Naive thymus-derived CD4-positive, alpha-beta T cell (primary cell): ENCODE data around the gene COL27A1. TPM values are rescaled to one million over a fixed set of nuclear protein-coding genes. Genes with fewer than 3 reads are reported as not detected.

Experiments used
- ATAC-seq: fragments of 150-1000 bp; cut with Tn5 transposase; 2 replicates; pipeline ENCODE4 v1.10.0; 2021; ENCODE audit warnings: mild to moderate bottlenecking, moderate library complexity
- CTCF ChIA-PET: fragments of 350-600 bp; sonication (Branson Sonifier 250); formaldehyde crosslinking; loops from one replicate; lab custom pipeline; 2021; ENCODE audit warnings: antibody characterized with exemption; lab: Charles Lee
- POLR2A ChIA-PET: fragments of 350-600 bp; sonication (Branson Sonifier 250); formaldehyde crosslinking; loops from one replicate; lab custom pipeline; 2021; ENCODE audit warnings: antibody characterized with exemption, inconsistent platforms; lab: Charles Lee
- DNase-seq, 9 donors: peaks; one replicate each; pipeline versions ENCODE4 v3.0.0 to v3.0.0-alpha.2; 2020 to 2022; ENCODE audit warnings: mixed read lengths in 1 of 9
- H3K27ac ChIP-seq: one replicate; pipeline ENCODE4 v1.7.0; 2013; ENCODE audit warnings: mild to moderate bottlenecking, low read depth, low read length, moderate library complexity
- H3K27me3 ChIP-seq, 2 donors: one replicate each; pipeline ENCODE4 v1.7.0; 2013; ENCODE audit warnings: low read length in 2 of 2, mild to moderate bottlenecking in 2 of 2, moderate library complexity in 2 of 2; ENCODE audit not compliant: control insufficient read depth in 2 of 2, insufficient read depth in 2 of 2
- H3K36me3 ChIP-seq, 3 experiments: 1 replicate in 2 of 3; 2 replicates in 1 of 3; pipeline ENCODE4 v1.7.0; 2013; ENCODE audit warnings: low read length in 3 of 3, mild to moderate bottlenecking in 3 of 3, moderate library complexity in 1 of 3; ENCODE audit not compliant: insufficient read depth in 3 of 3, control insufficient read depth in 2 of 3
- H3K4me1 ChIP-seq, 2 donors: one replicate each; pipeline ENCODE4 v1.7.0; 2013; ENCODE audit warnings: low read length in 2 of 2, mild to moderate bottlenecking in 2 of 2, moderate library complexity in 1 of 2; ENCODE audit not compliant: control insufficient read depth in 2 of 2, insufficient read depth in 2 of 2
- H3K4me3 ChIP-seq: 2 replicates; pipeline ENCODE4 v1.7.0; 2013; ENCODE audit warnings: mild to moderate bottlenecking, low read length
- H3K9me3 ChIP-seq, 3 experiments: 1 replicate in 2 of 3; 2 replicates in 1 of 3; pipeline ENCODE4 v1.7.0; 2013; ENCODE audit warnings: low read length in 3 of 3; ENCODE audit not compliant: control insufficient read depth in 2 of 3
- H3K27ac Mint-ChIP-seq, 9 donors: one replicate each; pipeline ENCODE4 v1.8.0; 2020 to 2022; ENCODE audit warnings: mixed read lengths in 9 of 9, mild to moderate bottlenecking in 8 of 9, moderate library complexity in 5 of 9, inconsistent platforms in 2 of 9
- H3K27me3 Mint-ChIP-seq, 5 donors: one replicate each; pipeline ENCODE4 v1.8.0; 2021 to 2022; ENCODE audit warnings: mixed read lengths in 5 of 5, mild to moderate bottlenecking in 1 of 5
- H3K36me3 Mint-ChIP-seq, 5 donors: one replicate each; pipeline ENCODE4 v1.8.0; 2020 to 2022; ENCODE audit warnings: mixed read lengths in 5 of 5, mild to moderate bottlenecking in 3 of 5, inconsistent platforms in 1 of 5
- H3K4me1 Mint-ChIP-seq, 7 donors: one replicate each; pipeline ENCODE4 v1.8.0; 2020 to 2022; ENCODE audit warnings: mixed read lengths in 7 of 7, mild to moderate bottlenecking in 3 of 7, inconsistent platforms in 1 of 7
- H3K4me3 Mint-ChIP-seq, 10 donors: one replicate each; pipeline ENCODE4 v1.8.0; 2020 to 2022; ENCODE audit warnings: mild to moderate bottlenecking in 10 of 10, mixed read lengths in 10 of 10, moderate library complexity in 6 of 10, inconsistent platforms in 2 of 10
- H3K9me3 Mint-ChIP-seq, 11 donors: one replicate each; pipeline ENCODE4 v1.8.0; 2020 to 2022; ENCODE audit warnings: mixed read lengths in 11 of 11, mild to moderate bottlenecking in 4 of 11, inconsistent platforms in 1 of 11, moderate library complexity in 1 of 11
- intact Hi-C, 2 donors: fragments of 100-400 bp; cut with micrococcal nuclease; formaldehyde crosslinking; loops; one replicate each; pipeline ENCODE4 v1.15.1; 2023
- polyA plus RNA-seq, 2 donors: library from polyadenylated mRNA; unstranded; fragments of 300-500 nt; fragmentation: Illumina TruSeq; gene quantifications; one replicate each; pipeline ENCODE4 v1.2.3, GENCODE V29; 2021
- total RNA-seq, 6 experiments: library from RNA in 5 of 6; stranded (reverse) in 5 of 6; gene quantifications; 1 replicate in 5 of 6; 2 replicates in 1 of 6; pipeline ENCODE4 v1.2.3 and lab custom pipeline; 2021 to 2026

COL27A1 gene
- total and polyA plus RNA-seq, 7 experiments from 2014 or later = 1.2 to 2.4 (median 1.9) TPM; not detected in 2

DNA sequence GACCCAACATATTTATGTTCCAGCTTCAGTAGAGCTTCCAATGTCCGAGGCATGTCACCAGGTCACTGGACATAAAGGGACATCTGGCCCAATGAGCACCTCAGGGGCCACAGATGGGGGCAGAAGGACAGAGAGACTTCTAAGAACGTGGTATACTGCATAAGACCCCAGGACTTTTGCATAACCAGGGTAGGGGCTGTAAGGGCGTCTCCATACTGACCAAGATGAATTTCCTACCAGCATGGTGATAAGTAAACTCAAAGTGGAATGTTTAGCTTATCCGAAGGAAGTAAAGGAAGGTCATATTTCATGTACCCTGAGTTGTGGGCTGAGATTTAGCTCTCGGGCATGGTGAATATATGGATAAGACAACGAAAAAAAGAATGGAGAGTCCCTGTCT lies 17.5 kb upstream of the COL27A1 start:
- CTCF ChIA-PET = no interaction called here
- Mint-ChIP-seq H3K27me3 (peaks cover 0 to 13% (median 13%) of the 10 kb centered on the region in 5 donors), H3K4me3 (no peak overlapping the region), H3K27ac (peak overlapping the region in 1 of 9 donors; percentile 17), H3K36me3 (no peaks in the 10 kb centered on the region), H3K9me3 (peaks cover 0 to 2% (median 0%) of the 10 kb centered on the region in 11 donors), H3K4me1 (no peaks in the 10 kb centered on the region)
- H3K27me3 ChIP-seq = no peaks in the 10 kb centered on the region
- no peak for DNase-seq
- no peak overlapping the region for H3K27ac ChIP-seq
- intact Hi-C loops = no loop called here
- no peaks in the 10 kb centered on the region for H3K36me3 ChIP-seq
- no peak for ATAC-seq
- no peaks in the 10 kb centered on the region for H3K4me1 ChIP-seq
- H3K9me3 ChIP-seq = no peaks in the 10 kb centered on the region
- H3K4me3 ChIP-seq = no peak overlapping the region
- POLR2A ChIA-PET = no interaction called here

DNA sequence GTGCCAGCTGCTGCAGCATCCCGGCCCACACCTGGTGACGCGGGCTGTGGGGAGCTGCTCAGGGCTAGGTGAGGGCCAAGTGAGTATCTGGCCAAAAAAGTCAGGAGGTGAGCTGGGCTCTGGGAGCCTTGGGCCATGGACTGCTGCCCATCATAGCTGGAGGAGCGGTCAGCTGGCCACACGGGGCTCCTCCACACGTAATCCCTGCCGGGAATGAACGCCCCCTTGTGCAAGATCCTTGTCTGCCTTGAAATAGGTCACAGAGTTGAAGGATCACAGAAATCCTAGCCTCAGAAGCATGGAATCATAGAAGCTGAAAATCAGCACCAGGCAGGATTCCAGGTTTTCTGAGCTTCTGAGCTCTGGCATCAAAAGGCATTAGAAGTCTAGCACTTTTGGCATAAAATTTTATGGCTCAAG lies 16.8 kb upstream of the COL27A1 start:
- CTCF ChIA-PET = interaction anchor here (0.6 kb wide), 1 partner anchor 830 kb away, joined by 3 read pairs; no protein-coding TSS in a partner anchor
- H3K4me1 Mint-ChIP-seq = no peaks in the 10 kb centered on the region
- Histone ChIP-seq H3K4me3 (no peak overlapping the region), H3K36me3 (no peaks in the 10 kb centered on the region), H3K9me3 (no peaks in the 10 kb centered on the region), H3K27ac (no peak overlapping the region), H3K27me3 (no peaks in the 10 kb centered on the region), H3K4me1 (no peaks in the 10 kb centered on the region)
- DNase-seq (no peak), ATAC-seq (no peak)
- H3K27me3 Mint-ChIP-seq = peaks cover 0 to 16% (median 11%) of the 10 kb centered on the region in 5 donors
- H3K27ac Mint-ChIP-seq = no peak overlapping the region
- intact Hi-C loops = no loop called here
- H3K9me3 Mint-ChIP-seq = peaks cover 0 to under 1% (median 0%) of the 10 kb centered on the region in 11 donors
- no peak overlapping the region for H3K4me3 Mint-ChIP-seq
- POLR2A ChIA-PET = no interaction called here
- H3K36me3 Mint-ChIP-seq = no peaks in the 10 kb centered on the region

DNA sequence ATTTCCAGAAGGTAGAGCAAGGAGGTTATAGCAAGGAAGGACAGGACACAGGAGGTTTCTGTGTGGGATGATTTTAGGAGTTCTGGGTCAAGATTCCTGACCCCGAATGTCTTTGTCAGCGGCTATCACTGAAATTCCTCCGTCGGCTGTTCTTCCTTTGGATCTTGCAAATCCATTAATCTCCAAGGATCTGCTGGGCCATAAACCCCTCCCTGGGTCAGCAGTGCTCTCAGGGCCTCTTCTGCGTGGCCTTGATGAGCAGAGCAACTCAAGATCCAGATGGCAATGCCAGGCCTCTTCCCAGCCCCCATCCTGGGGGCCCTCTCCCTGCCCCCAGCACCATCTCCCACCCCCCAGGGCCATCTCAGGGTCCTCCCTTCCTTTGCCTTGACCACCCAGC lies 16.3 kb upstream of the COL27A1 start:
- Mint-ChIP-seq H3K27me3 (peaks cover 0 to 19% (median 9%) of the 10 kb centered on the region in 5 donors), H3K9me3 (no peaks in the 10 kb centered on the region), H3K4me1 (no peaks in the 10 kb centered on the region), H3K27ac (no peak overlapping the region), H3K4me3 (no peak overlapping the region), H3K36me3 (no peaks in the 10 kb centered on the region)
- intact Hi-C loops = no loop called here
- Histone ChIP-seq H3K4me3 (no peak overlapping the region), H3K36me3 (no peaks in the 10 kb centered on the region), H3K4me1 (no peaks in the 10 kb centered on the region), H3K27ac (no peak overlapping the region), H3K27me3 (no peaks in the 10 kb centered on the region), H3K9me3 (no peaks in the 10 kb centered on the region)
- ATAC-seq (no peak), DNase-seq (no peak)
- ChIA-PET CTCF (interaction anchor here (0.6 kb wide), 1 partner anchor 830 kb away, joined by 3 read pairs; no protein-coding TSS in a partner anchor), POLR2A (no interaction called here)

DNA sequence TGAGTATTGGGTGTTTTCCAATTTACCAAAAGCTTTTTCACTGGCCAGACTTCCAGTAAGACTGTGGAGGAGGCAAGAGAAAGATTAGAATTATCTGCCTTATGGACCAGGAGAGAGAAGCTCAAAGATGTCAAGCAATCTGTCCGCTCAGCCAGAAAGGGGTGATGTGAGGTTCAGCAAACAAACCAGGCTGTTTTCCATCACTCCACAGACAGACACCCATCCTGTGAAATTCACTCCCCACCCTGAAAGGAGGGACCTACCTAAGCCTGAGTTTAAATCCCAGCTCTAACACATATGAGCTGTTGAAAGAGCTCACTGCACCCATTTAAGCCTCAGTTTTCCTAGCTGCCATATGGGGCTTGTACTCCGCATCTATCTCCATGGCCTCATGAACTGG lies 14.9 kb upstream of the COL27A1 start:
- Histone ChIP-seq H3K9me3 (no peaks in the 10 kb centered on the region), H3K27ac (no peak overlapping the region), H3K27me3 (no peaks in the 10 kb centered on the region), H3K4me3 (no peak overlapping the region), H3K4me1 (no peaks in the 10 kb centered on the region), H3K36me3 (no peaks in the 10 kb centered on the region)
- H3K36me3 Mint-ChIP-seq = no peaks in the 10 kb centered on the region
- H3K4me1 Mint-ChIP-seq = no peaks in the 10 kb centered on the region
- H3K9me3 Mint-ChIP-seq = no peaks in the 10 kb centered on the region
- CTCF ChIA-PET = no interaction called here
- DNase-seq = no peak
- H3K4me3 Mint-ChIP-seq = no peak overlapping the region
- no peak overlapping the region for H3K27ac Mint-ChIP-seq
- no peak for ATAC-seq
- POLR2A ChIA-PET = no interaction called here
- H3K27me3 Mint-ChIP-seq = peaks cover 5 to 21% (median 12%) of the 10 kb centered on the region in 5 donors
- intact Hi-C loops = no loop called here

DNA sequence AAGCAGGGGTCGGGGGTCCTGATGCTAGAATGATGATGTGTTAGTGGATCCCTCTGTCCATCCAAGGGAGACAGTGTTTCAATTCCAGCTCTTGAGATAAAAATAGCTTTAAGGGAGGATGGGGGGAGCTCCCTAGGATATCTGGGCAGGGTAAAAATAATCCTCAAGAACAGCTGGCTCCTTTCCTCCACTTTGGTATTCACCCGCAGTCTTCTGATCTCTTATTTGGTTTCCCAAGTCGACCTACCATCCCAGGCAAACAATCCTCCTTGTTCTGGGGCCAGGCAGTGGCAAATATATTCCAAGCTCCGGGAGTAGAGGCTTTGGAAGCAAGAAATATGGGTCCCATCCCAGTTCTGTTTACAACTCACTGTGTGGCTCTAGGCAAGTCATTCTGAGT lies 14.5 kb upstream of the COL27A1 start:
- H3K9me3 Mint-ChIP-seq = no peaks in the 10 kb centered on the region
- H3K27ac Mint-ChIP-seq = no peak overlapping the region
- H3K4me1 ChIP-seq = no peaks in the 10 kb centered on the region
- H3K4me3 Mint-ChIP-seq = no peak overlapping the region
- no peak overlapping the region for H3K4me3 ChIP-seq
- ATAC-seq (no peak), DNase-seq (no peak)
- peaks cover 5 to 21% (median 12%) of the 10 kb centered on the region in 5 donors for H3K27me3 Mint-ChIP-seq
- POLR2A ChIA-PET = no interaction called here
- H3K4me1 Mint-ChIP-seq = no peaks in the 10 kb centered on the region
- intact Hi-C loops = no loop called here
- CTCF ChIA-PET = no interaction called here
- no peaks in the 10 kb centered on the region for H3K9me3 ChIP-seq
- no peak overlapping the region for H3K27ac ChIP-seq
- no peaks in the 10 kb centered on the region for H3K27me3 ChIP-seq
- H3K36me3 ChIP-seq = no peaks in the 10 kb centered on the region
- H3K36me3 Mint-ChIP-seq = no peaks in the 10 kb centered on the region

DNA sequence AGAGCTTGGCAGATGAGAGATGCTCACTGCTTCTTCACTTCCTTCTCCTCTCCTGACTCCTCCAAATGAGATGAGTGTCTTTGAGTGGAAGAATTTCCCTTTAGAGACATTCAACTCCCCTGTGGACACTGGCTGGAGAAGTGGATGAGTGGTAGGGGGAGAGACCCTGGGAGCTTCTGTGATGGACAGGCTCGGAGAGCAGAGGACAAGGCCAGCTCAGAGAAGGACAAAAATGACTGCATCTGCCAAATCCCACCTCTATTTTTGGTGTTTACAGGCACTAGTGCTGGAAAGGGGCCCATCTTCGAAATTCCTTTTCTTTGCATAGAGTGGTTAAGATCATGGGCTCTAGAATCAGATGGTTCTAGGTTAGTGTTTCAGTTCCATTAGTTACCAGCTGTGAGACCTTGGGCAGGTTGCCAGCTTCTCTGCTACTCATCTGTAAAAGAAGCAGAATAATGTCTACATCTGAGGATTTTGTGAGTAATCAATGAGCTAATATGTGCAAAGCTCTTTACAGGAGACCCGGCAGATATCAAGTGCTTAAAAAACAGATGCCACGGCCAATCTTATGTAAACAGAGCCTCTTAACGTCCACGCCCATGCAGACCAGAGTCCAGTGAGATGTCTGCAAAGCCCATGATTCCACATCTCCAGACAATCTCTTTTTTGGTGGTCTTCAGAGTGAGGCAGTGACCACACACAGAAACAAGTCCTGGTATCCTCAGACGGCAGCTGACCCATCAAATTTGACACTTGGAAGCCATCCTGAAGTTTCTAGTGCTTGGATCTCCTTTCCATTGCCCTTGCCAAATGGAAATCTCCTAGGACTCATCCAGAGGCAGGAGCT lies 13.6 kb upstream of the COL27A1 start:
- no peaks in the 10 kb centered on the region for H3K4me1 ChIP-seq
- no peaks in the 10 kb centered on the region for H3K27me3 ChIP-seq
- H3K9me3 ChIP-seq = no peaks in the 10 kb centered on the region
- no peaks in the 10 kb centered on the region for H3K4me1 Mint-ChIP-seq
- H3K9me3 Mint-ChIP-seq = no peaks in the 10 kb centered on the region
- H3K36me3 ChIP-seq = no peaks in the 10 kb centered on the region
- H3K36me3 Mint-ChIP-seq = no peaks in the 10 kb centered on the region
- ATAC-seq (no peak), DNase-seq (no peak)
- no peak overlapping the region for H3K4me3 ChIP-seq
- CTCF ChIA-PET = no interaction called here
- POLR2A ChIA-PET = interaction anchor here (0.8 kb wide), 1 partner anchor 12 kb away, joined by 3 read pairs; no protein-coding TSS in a partner anchor
- no peak overlapping the region for H3K4me3 Mint-ChIP-seq
- intact Hi-C loops = no loop called here
- no peak overlapping the region for H3K27ac Mint-ChIP-seq
- H3K27me3 Mint-ChIP-seq = peaks cover 9 to 25% (median 13%) of the 10 kb centered on the region in 5 donors
- no peak overlapping the region for H3K27ac ChIP-seq

DNA sequence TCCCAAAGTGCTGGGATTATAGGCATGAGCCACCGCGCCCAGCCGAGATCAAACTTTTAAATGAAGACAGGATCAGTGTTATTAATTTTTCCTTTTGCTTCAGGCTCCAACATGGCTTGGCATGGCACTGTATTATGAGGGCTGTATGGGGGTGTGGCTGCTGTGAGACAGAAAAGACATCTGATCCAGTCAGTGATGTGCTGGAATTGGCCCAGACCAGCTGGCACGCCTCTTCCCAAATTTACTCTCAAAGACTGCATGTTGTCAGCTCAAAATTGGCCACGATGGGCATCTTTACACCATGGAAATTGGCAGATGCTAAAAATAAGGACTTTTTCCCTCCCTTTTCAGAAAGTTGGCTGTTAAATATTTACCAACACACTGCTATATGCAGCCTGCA lies 12.1 kb upstream of the COL27A1 start:
- Mint-ChIP-seq H3K27me3 (peaks cover 11 to 22% (median 12%) of the 10 kb centered on the region in 5 donors), H3K36me3 (no peaks in the 10 kb centered on the region), H3K4me1 (no peaks in the 10 kb centered on the region), H3K4me3 (no peak overlapping the region), H3K27ac (no peak overlapping the region), H3K9me3 (no peaks in the 10 kb centered on the region)
- no peaks in the 10 kb centered on the region for H3K27me3 ChIP-seq
- CTCF ChIA-PET = no interaction called here
- DNase-seq (no peak), ATAC-seq (no peak)
- intact Hi-C loops = no loop called here
- H3K9me3 ChIP-seq = no peaks in the 10 kb centered on the region
- no peaks in the 10 kb centered on the region for H3K36me3 ChIP-seq
- no peak overlapping the region for H3K27ac ChIP-seq
- POLR2A ChIA-PET = no interaction called here
- H3K4me1 ChIP-seq = no peaks in the 10 kb centered on the region
- H3K4me3 ChIP-seq = no peak overlapping the region
